Activated CD4-positive, alpha-beta memory T cell treated with anti-CD3 and anti-CD28 coated beads, Interleukin-2, amount 10 ng/mL, durations not matched to agents 7 days and 5 days (primary cell): ENCODE data around the gene CEP131. TPM values are rescaled to one million over a fixed set of nuclear protein-coding genes. Genes with fewer than 3 reads are reported as not detected.
"Not testable (repeated sequence)": the region's sequence is repeated elsewhere in the genome, so short reads cannot be mapped to it uniquely, and the experiment has no call there.

ENCODE experiments used
- CTCF ChIA-PET: fragments of 350-600 bp; sonication (Branson Sonifier 250); formaldehyde crosslinking; loops from one replicate; lab custom pipeline; 2021; ENCODE audit warnings: antibody characterized with exemption, inconsistent platforms; lab: Charles Lee
- POLR2A ChIA-PET: fragments of 350-600 bp; sonication (Branson Sonifier 250); formaldehyde crosslinking; loops from one replicate; lab custom pipeline; 2021; ENCODE audit warnings: antibody characterized with exemption; lab: Charles Lee
- DNase-seq: peaks from one replicate; pipeline ENCODE4 v3.0.0-alpha.2; 2020
- H3K27ac Mint-ChIP-seq: one replicate; pipeline ENCODE4 v1.8.0; 2021; ENCODE audit warnings: mild to moderate bottlenecking, mixed read lengths
- H3K27me3 Mint-ChIP-seq: one replicate; pipeline ENCODE4 v1.8.0; 2021; ENCODE audit warnings: mixed read lengths
- H3K36me3 Mint-ChIP-seq: one replicate; pipeline ENCODE4 v1.8.0; 2021; ENCODE audit warnings: low read depth, mixed read lengths
- H3K4me1 Mint-ChIP-seq: one replicate; pipeline ENCODE4 v1.8.0; 2021; ENCODE audit warnings: mixed read lengths
- H3K4me3 Mint-ChIP-seq: one replicate; pipeline ENCODE4 v1.8.0; 2021; ENCODE audit warnings: mild to moderate bottlenecking, mixed read lengths
- H3K9me3 Mint-ChIP-seq: one replicate; pipeline ENCODE4 v1.8.0; 2021; ENCODE audit warnings: mixed read lengths
- total RNA-seq, 2 experiments: library from RNA; stranded (reverse); gene quantifications; one replicate each; pipeline ENCODE4 v1.2.3, GENCODE V29; 2021

CEP131 gene
- total RNA-seq, 2 experiments from 2014 or later, result 10.1 to 11.6 TPM

GRCh38 chr17:81156866-81157805 is 65.6 kb downstream of the CEP131 start:
- POLR2A ChIA-PET, result no interaction called here
- Mint-ChIP-seq H3K4me3 (no peak overlapping the region), H3K4me1 (peaks cover 5% of the 10 kb centered on the region), H3K27ac (no peak overlapping the region), H3K36me3 (no peaks in the 10 kb centered on the region), H3K27me3 (peaks cover 6% of the 10 kb centered on the region), H3K9me3 (no peaks in the 10 kb centered on the region)
- CTCF ChIA-PET, result no interaction called here
- no peak for DNase-seq

GRCh38 chr17:81154961-81155360 is 67.8 kb downstream of the CEP131 start:
- CTCF ChIA-PET, result interaction anchor here (1.0 kb wide), 1 partner anchor 12 kb away, joined by 3 read pairs; no protein-coding TSS in a partner anchor
- DNase-seq, result no peak
- H3K36me3 Mint-ChIP-seq, result no peaks in the 10 kb centered on the region
- no peak overlapping the region for H3K4me3 Mint-ChIP-seq
- no peaks in the 10 kb centered on the region for H3K9me3 Mint-ChIP-seq
- peaks cover 5% of the 10 kb centered on the region for H3K4me1 Mint-ChIP-seq
- H3K27me3 Mint-ChIP-seq, result peaks cover 2% of the 10 kb centered on the region
- POLR2A ChIA-PET, result no interaction called here
- no peak overlapping the region for H3K27ac Mint-ChIP-seq

GRCh38 chr17:81154016-81154415 is 68.7 kb downstream of the CEP131 start:
- DNase-seq, H3K9me3 Mint-ChIP-seq, H3K4me1 Mint-ChIP-seq, H3K4me3 Mint-ChIP-seq, H3K27me3 Mint-ChIP-seq, H3K36me3 Mint-ChIP-seq, CTCF ChIA-PET, H3K27ac Mint-ChIP-seq, POLR2A ChIA-PET: not testable (repeated sequence)

GRCh38 chr17:81153340-81153803 is 69.4 kb downstream of the CEP131 start:
- Mint-ChIP-seq H3K4me3 (no peak overlapping the region), H3K27ac (peak overlapping the region; percentile 37), H3K27me3 (peaks cover 2% of the 10 kb centered on the region), H3K4me1 (peaks cover 5% of the 10 kb centered on the region), H3K9me3 (no peaks in the 10 kb centered on the region), H3K36me3 (no peaks in the 10 kb centered on the region)
- DNase-seq, result peak; percentile 19
- POLR2A ChIA-PET, result no interaction called here
- CTCF ChIA-PET, result interaction anchor here (0.8 kb wide), 1 partner anchor 9 kb away, joined by 3 read pairs; no protein-coding TSS in a partner anchor

- POLR2A ChIA-PET, result no interaction called here
- Mint-ChIP-seq H3K27me3 (peaks cover 2% of the 10 kb centered on the region), H3K4me3 (no peak overlapping the region), H3K9me3 (no peaks in the 10 kb centered on the region), H3K27ac (peak overlapping the region; percentile 40), H3K36me3 (no peaks in the 10 kb centered on the region), H3K4me1 (peaks cover 5% of the 10 kb centered on the region)
- DNase-seq, result no peak
- CTCF ChIA-PET, result interaction anchor here (0.7 kb wide), 2 partner anchors 9 to 166 kb away, joined by 3 read pairs; no protein-coding TSS in a partner anchor
Observed at GRCh38 chr17:81152288-81152828, 70.4 kb downstream of the CEP131 start.

- peaks cover 5% of the 10 kb centered on the region for H3K4me1 Mint-ChIP-seq
- ChIA-PET POLR2A (no interaction called here), CTCF (no interaction called here)
- no peaks in the 10 kb centered on the region for H3K36me3 Mint-ChIP-seq
- no peak overlapping the region for H3K27ac Mint-ChIP-seq
- no peak for DNase-seq
- H3K9me3 Mint-ChIP-seq, result no peaks in the 10 kb centered on the region
- peaks cover 2% of the 10 kb centered on the region for H3K27me3 Mint-ChIP-seq
- no peak overlapping the region for H3K4me3 Mint-ChIP-seq
Observed at GRCh38 chr17:81151278-81151677, 71.5 kb downstream of the CEP131 start.

GRCh38 chr17:81150377-81151077 is 72.2 kb downstream of the CEP131 start:
- CTCF ChIA-PET, result no interaction called here
- Mint-ChIP-seq H3K4me1 (peaks cover 5% of the 10 kb centered on the region), H3K4me3 (no peak overlapping the region), H3K36me3 (no peaks in the 10 kb centered on the region), H3K9me3 (no peaks in the 10 kb centered on the region), H3K27ac (no peak overlapping the region), H3K27me3 (peaks cover 2% of the 10 kb centered on the region)
- DNase-seq, result no peak
- POLR2A ChIA-PET, result interaction anchor here (0.6 kb wide), 1 partner anchor 9 kb away, joined by 3 read pairs; no protein-coding TSS in a partner anchor

GRCh38 chr17:81148986-81149533 is 73.7 kb downstream of the CEP131 start:
- CTCF ChIA-PET, result no interaction called here

GRCh38 chr17:81148571-81148970 is 74.2 kb downstream of the CEP131 start:
- Mint-ChIP-seq H3K36me3 (no peaks in the 10 kb centered on the region), H3K9me3 (no peaks in the 10 kb centered on the region), H3K4me3 (no peak overlapping the region), H3K27ac (no peak overlapping the region), H3K27me3 (peaks cover 2% of the 10 kb centered on the region), H3K4me1 (peaks cover 5% of the 10 kb centered on the region)
- CTCF ChIA-PET, result interaction anchor here (0.6 kb wide), 1 partner anchor 116 kb away, joined by 3 read pairs; no protein-coding TSS in a partner anchor
- DNase-seq, result no peak
- POLR2A ChIA-PET, result no interaction called here

More at GRCh38 chr17:81148986-81149533, 73.7 kb downstream of the CEP131 start:
- H3K4me3 Mint-ChIP-seq, result no peak overlapping the region
- no peak for DNase-seq
- H3K27me3 Mint-ChIP-seq, result peaks cover 2% of the 10 kb centered on the region
- POLR2A ChIA-PET, result no interaction called here
- peaks cover 5% of the 10 kb centered on the region for H3K4me1 Mint-ChIP-seq
- no peaks in the 10 kb centered on the region for H3K9me3 Mint-ChIP-seq
- no peak overlapping the region for H3K27ac Mint-ChIP-seq
- H3K36me3 Mint-ChIP-seq, result no peaks in the 10 kb centered on the region

GRCh38 chr17:81147701-81148100 is 75.1 kb downstream of the CEP131 start:
- Mint-ChIP-seq H3K27me3 (no peaks in the 10 kb centered on the region), H3K4me3 (no peak overlapping the region), H3K27ac (no peak overlapping the region), H3K36me3 (no peaks in the 10 kb centered on the region), H3K4me1 (peaks cover 2% of the 10 kb centered on the region), H3K9me3 (no peaks in the 10 kb centered on the region)
- POLR2A ChIA-PET, result no interaction called here
- CTCF ChIA-PET, result interaction anchor here (0.6 kb wide), 1 partner anchor 116 kb away, joined by 3 read pairs; no protein-coding TSS in a partner anchor
- DNase-seq, result no peak

GRCh38 chr17:81146208-81146607 is 76.6 kb downstream of the CEP131 start:
- CTCF ChIA-PET, H3K27me3 Mint-ChIP-seq, DNase-seq, H3K4me3 Mint-ChIP-seq, H3K4me1 Mint-ChIP-seq, POLR2A ChIA-PET, H3K9me3 Mint-ChIP-seq, H3K36me3 Mint-ChIP-seq, H3K27ac Mint-ChIP-seq: not testable (repeated sequence)

- CTCF ChIA-PET, result interaction anchor here (0.6 to 1.2 kb wide), 3 partner anchors 9 to 211 kb away, joined by 3 to 4 read pairs (median 3); partner anchors contain the start of genes NDUFAF8 and TEPSIN
- no peaks in the 10 kb centered on the region for H3K9me3 Mint-ChIP-seq
- H3K36me3 Mint-ChIP-seq, result no peaks in the 10 kb centered on the region
- H3K27me3 Mint-ChIP-seq, result no peaks in the 10 kb centered on the region
- H3K4me1 Mint-ChIP-seq, result no peaks in the 10 kb centered on the region
- no peak overlapping the region for H3K4me3 Mint-ChIP-seq
- no peak for DNase-seq
- POLR2A ChIA-PET, result no interaction called here
- H3K27ac Mint-ChIP-seq, result no peak overlapping the region
Observed at GRCh38 chr17:81144423-81144781, 78.4 kb downstream of the CEP131 start.
